ENCODE measurements around the gene CDH16.
"Not testable (repeated sequence)": the region's sequence is repeated elsewhere in the genome, so short reads cannot be mapped to it uniquely, and the experiment has no call there.

CDH16 gene

GRCh38 chr16:66899310-66899944 is 19.3 kb downstream of the CDH16 start:
- DNase-seq (ENCODE audit: insufficient read length, low spot score) (no peak), FAIRE-seq (no peak)

GRCh38 chr16:66898933-66899309 is 19.8 kb downstream of the CDH16 start:
- FAIRE-seq: no peak
- no peak for DNase-seq (ENCODE audit: insufficient read length, low spot score)

- DNase-seq (ENCODE audit: insufficient read length, low spot score): no peak
- FAIRE-seq: no peak
These were observed 20.5 kb downstream of the CDH16 start for GRCh38 chr16:66898207-66898606.

GRCh38 chr16:66896682-66897081 is 22.0 kb downstream of the CDH16 start:
- not testable (repeated sequence) for DNase-seq (ENCODE audit: insufficient read length, low spot score); FAIRE-seq

GRCh38 chr16:66895999-66896398 is 22.7 kb downstream of the CDH16 start:
- no peak for DNase-seq (ENCODE audit: insufficient read length, low spot score)
- no peak for FAIRE-seq

GRCh38 chr16:66895689-66895979 is 23.1 kb downstream of the CDH16 start:
- DNase-seq (ENCODE audit: insufficient read length, low spot score) (no peak), FAIRE-seq (peak; percentile 33)

- FAIRE-seq (peak; percentile 97), DNase-seq (ENCODE audit: insufficient read length, low spot score) (peak; percentile 83)
These were observed 23.6 kb downstream of the CDH16 start for GRCh38 chr16:66894948-66895688.

GRCh38 chr16:66894055-66894454 is 24.6 kb downstream of the CDH16 start:
- no peak for DNase-seq (ENCODE audit: insufficient read length, low spot score)
- no peak for FAIRE-seq

- no peak for FAIRE-seq
- no peak for DNase-seq (ENCODE audit: insufficient read length, low spot score)
These were observed 26.9 kb downstream of the CDH16 start for GRCh38 chr16:66891797-66892196.

GRCh38 chr16:66891360-66891759 is 27.3 kb downstream of the CDH16 start:
- FAIRE-seq (no peak), DNase-seq (ENCODE audit: insufficient read length, low spot score) (no peak)

GRCh38 chr16:66890799-66891198 is 27.9 kb downstream of the CDH16 start:
- FAIRE-seq: no peak

GRCh38 chr16:66889622-66890021 is 29.1 kb downstream of the CDH16 start:
- DNase-seq (ENCODE audit: insufficient read length, low spot score): no peak
- no peak for FAIRE-seq

More at GRCh38 chr16:66890799-66891198, 27.9 kb downstream of the CDH16 start:
- DNase-seq (ENCODE audit: insufficient read length, low spot score): no peak

GRCh38 chr16:66888647-66889615 is 29.8 kb downstream of the CDH16 start:
- DNase-seq (ENCODE audit: insufficient read length, low spot score) (no peak), FAIRE-seq (no peak)

GRCh38 chr16:66886914-66887313 is 31.8 kb downstream of the CDH16 start:
- DNase-seq (ENCODE audit: insufficient read length, low spot score): no peak
- FAIRE-seq: no peak

- FAIRE-seq: no peak
- no peak for DNase-seq (ENCODE audit: insufficient read length, low spot score)
These were observed 32.4 kb downstream of the CDH16 start for GRCh38 chr16:66886321-66886720.

GRCh38 chr16:66885491-66885890 is 33.2 kb downstream of the CDH16 start:
- no peak for FAIRE-seq
- DNase-seq (ENCODE audit: insufficient read length, low spot score): no peak

GRCh38 chr16:66882702-66883101 is 36.0 kb downstream of the CDH16 start:
- FAIRE-seq (no peak), DNase-seq (ENCODE audit: insufficient read length, low spot score) (no peak)

GRCh38 chr16:66881964-66882508 is 36.6 kb downstream of the CDH16 start:
- FAIRE-seq (no peak), DNase-seq (ENCODE audit: insufficient read length, low spot score) (no peak)

GRCh38 chr16:66881560-66881959 is 37.1 kb downstream of the CDH16 start:
- FAIRE-seq (no peak), DNase-seq (ENCODE audit: insufficient read length, low spot score) (no peak)

GRCh38 chr16:66881014-66881417 is 37.7 kb downstream of the CDH16 start:
- DNase-seq (ENCODE audit: insufficient read length, low spot score) (no peak), FAIRE-seq (no peak)

Measured in HTR-8/SVneo (cell line).